GM12874 (cell line): Measurements from ENCODE around the gene TRABD2B.

ENCODE experiments used
- TF ChIP-seq, protein P1 (sequence below): IDR thresholded peaks from 2 replicates; pipeline ENCODE4 v1.5.1; 2011; ENCODE audit warnings: low read depth, mild to moderate bottlenecking, control low read depth, low read length, moderate library complexity; ENCODE audit not compliant: insufficient read depth

TRABD2B gene

DNA sequence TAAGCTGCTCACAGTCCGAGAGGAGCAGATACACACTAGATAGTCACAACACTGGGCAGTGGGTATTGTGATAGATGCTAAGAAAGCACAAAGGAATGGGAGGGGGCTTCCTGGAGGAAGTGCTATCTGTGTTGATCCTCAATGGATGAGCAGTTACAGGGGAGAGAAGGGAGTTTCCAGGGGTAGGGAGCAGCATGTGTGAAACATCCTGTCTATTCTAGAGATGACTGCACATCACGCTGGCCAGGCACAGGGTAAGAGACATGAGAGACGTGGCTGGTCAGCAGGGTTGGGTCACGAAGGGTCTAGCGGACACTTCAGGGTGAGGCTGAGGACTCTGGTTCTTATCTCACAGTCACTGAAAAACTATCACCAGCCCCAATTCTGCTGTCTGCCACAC, 235.2 kb downstream of the TRABD2B start:
- TF ChIP-seq, protein P1, sequence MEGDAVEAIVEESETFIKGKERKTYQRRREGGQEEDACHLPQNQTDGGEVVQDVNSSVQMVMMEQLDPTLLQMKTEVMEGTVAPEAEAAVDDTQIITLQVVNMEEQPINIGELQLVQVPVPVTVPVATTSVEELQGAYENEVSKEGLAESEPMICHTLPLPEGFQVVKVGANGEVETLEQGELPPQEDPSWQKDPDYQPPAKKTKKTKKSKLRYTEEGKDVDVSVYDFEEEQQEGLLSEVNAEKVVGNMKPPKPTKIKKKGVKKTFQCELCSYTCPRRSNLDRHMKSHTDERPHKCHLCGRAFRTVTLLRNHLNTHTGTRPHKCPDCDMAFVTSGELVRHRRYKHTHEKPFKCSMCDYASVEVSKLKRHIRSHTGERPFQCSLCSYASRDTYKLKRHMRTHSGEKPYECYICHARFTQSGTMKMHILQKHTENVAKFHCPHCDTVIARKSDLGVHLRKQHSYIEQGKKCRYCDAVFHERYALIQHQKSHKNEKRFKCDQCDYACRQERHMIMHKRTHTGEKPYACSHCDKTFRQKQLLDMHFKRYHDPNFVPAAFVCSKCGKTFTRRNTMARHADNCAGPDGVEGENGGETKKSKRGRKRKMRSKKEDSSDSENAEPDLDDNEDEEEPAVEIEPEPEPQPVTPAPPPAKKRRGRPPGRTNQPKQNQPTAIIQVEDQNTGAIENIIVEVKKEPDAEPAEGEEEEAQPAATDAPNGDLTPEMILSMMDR, result no peak

DNA sequence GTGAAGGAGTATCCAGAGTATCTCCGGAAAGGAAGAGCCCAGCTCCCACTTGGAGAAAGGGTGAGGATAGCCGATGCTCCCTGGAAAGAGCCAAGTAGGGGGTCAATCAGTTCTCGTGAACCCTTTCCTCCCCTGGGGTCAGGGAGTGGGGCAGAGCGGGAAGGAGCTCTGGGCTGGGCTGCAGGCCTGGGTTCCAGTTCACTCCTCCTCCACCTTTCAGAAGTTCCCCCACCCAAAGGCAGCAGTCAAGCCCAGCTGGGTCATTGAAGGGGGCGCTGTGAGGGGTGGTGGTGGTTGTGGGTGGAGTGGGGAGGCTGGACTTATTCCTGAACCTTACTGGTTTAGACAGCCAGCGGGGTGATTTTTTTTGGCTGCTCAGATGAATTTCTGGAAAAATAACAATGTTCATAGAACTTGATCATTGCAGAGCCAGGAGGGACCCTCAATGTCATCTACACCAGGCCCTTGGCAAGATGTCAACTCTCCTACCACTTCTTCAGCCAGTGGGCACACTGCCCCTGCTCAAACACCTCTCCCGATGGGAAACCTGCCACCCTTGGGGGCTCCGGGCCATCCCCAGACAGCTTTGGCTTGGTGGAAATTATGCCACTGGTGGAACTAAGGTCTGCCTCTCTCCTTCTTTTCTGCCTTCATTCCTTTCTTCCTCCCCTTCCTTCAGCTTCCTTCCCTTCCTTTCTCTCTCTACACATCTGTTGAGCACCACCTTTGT, 235.8 kb downstream of the TRABD2B start:
- TF ChIP-seq, protein P1, result no peak

DNA sequence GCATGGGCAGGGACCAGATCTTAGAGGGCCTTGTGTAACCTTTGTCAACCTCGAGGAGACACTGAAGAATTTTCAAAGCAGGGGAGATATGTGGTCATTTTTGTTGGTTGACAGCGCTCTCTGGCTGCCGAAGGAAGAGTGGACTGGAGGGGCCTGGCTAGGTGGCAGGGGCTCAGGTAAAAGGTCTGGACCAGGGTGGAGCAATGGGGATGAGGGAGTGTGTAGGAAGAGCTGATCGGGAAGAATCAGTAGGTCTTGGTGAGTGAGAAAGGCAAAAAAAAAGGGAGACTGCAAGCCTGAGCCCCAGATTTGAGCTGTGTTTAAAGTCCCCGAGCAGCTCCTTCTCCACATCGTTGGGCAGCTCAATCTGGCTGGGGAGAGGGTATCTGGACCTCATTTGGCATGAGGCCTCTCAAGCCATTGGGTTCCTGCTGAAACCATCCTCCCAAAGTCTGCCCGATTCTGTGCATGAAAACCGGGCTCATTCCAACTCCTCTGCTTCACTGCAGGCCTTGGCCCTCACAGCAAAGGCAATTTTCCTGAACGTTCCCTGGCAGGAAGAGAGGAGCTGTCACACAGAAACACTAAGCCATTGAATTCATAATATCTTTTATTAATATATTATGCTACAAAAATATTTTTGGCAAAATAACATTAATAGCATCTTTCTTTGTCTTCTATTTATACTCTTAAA, 237.1 kb downstream of the TRABD2B start:
- TF ChIP-seq, protein P1, result no peak

DNA sequence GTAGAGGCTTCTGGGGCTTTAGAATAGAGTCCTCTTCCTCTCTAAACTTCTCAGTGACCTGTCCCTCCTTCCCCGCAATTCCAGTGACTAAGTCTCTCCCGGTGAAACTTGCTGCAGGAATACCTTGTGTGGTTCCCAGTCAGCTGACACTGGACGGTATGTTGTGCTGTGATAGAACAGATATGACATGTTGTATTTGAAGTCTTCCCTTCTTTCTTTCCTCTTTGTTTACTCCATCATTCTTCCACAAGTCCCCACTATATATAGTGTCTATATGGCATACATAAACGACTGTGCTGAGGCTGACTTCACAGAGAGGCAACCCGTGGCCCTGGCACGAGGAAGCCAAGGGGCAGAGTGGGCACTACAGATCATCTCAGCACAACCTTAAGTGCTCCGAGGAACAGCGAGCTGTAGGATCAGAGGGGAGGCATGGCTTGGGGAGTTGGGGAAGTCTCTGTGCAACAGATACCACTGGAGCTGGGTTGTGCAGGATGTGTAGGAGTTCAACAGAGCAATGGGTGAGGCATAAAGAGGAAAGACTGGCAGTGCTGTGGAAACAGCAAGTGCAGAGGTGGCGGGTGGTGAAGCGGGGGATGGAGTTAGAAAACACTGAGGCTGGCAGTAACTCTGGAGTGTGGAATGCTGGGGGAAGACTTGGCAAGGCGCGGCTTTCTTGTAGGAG, 237.8 kb downstream of the TRABD2B start:
- TF ChIP-seq, protein P1, result no peak

DNA sequence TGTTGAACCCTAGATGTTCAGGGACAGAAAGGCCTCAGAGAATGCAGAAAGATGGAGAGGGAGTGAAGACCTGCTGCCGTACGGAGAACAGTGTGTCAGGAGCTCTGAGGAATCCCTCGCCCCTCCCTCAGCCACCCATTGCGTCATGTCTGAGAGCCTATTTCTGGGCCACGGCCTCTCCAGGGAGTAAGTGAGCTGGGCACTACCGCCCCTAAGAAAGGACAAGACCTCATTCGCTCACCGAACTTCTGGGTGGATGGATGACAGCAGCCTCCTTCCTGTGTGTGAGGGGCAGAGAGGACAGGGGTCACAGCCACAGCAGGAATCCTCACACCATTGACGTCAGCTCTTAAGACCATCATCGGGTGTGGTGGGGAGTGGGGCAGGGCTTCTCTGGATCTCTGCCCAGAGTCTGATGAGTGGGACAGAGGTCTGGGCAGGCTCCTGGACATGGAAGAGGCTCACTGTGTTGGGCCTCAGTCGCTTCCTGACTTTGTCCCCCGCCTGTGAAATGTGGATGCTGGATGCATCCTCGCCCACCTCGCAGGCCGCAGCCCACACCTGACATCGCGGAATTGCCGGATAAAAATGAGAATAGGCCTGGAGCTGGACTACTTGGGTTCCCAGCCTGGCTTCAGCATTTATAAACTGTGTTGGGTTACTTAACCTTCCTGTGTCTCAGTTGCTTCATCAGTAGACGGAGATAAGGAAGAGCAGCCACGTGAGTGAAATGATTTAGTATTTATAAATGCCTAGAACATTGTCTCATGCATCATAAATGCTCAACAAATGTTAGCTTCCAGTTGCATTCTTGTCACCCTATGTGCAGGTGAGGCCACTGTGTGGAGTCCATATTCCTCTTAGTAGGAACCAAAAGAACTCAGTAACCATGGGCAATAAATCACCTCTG, 238.6 kb downstream of the TRABD2B start:
- TF ChIP-seq, protein P1, result no peak

DNA sequence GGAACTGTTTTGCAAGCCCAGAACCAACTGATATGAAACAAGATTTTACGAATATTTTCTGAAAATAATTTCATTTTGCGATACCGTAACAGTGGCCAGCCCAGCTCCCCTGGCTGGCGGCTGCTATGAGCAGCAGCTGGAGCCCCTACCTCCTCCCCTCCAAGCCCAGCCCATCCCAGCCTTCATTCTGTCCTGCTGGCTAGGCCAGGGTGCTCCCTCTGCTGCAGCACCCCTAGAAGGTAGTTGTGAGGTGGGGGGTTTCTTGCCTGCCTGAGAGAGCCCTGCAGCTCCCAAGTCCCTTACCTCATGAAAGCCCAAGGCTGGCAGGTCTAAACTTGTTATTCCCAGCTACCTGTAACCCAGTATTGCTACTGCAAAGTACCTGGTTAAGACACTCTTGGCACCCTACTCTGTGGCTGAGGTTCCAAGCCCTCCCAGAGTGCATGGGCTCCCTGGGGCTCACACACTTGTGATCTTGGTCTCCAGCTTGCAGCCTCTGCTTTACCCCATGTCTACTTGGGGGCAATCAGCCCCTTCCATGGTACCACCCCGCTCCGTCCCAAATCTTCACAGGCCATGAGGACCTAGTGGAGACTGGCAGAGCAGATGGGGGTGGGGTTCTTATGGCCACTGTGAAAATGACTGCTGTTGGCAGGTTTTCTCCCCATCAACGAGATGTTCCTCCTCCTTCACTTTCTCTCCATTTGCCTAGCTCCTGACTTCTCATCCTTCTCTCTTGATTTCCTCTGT, 239.8 kb downstream of the TRABD2B start:
- TF ChIP-seq, protein P1, result no peak
